HEK293 (cell line): ENCODE data around the gene SLC35F3.

ENCODE experiments used
- BCL11A ChIP-seq: fragments of 450-650 bp; formaldehyde crosslinking; IDR thresholded peaks from 2 replicates; pipeline ENCODE4 v1.5.1; 2016; ENCODE audit warnings: low read depth, missing biosample characterization, missing genetic modification characterization
- BCL6B ChIP-seq: fragments of 450-650 bp; formaldehyde crosslinking; IDR thresholded peaks from 2 replicates; pipeline ENCODE4 v1.5.1; 2017; ENCODE audit warnings: missing biosample characterization, missing genetic modification characterization
- EGR2 ChIP-seq: fragments of 450-650 bp; formaldehyde crosslinking; IDR thresholded peaks from 2 replicates; pipeline ENCODE4 v1.5.1; 2016; ENCODE audit warnings: low read depth, missing biosample characterization, missing genetic modification characterization
- GFI1B ChIP-seq: fragments of 450-650 bp; formaldehyde crosslinking; IDR thresholded peaks from 2 replicates; pipeline ENCODE4 v1.5.1; 2016; ENCODE audit warnings: missing biosample characterization, missing genetic modification characterization
- GLIS2 ChIP-seq: fragments of 450-650 bp; formaldehyde crosslinking; IDR thresholded peaks from 2 replicates; pipeline ENCODE4 v1.5.1; 2016; ENCODE audit warnings: missing biosample characterization, missing genetic modification characterization
- IKZF3 ChIP-seq: fragments of 450-650 bp; IDR thresholded peaks from 2 replicates; pipeline ENCODE4 v1.5.0; 2018; ENCODE audit warnings: missing biosample characterization, mild to moderate bottlenecking, missing genetic modification characterization, moderate library complexity
- KLF10 ChIP-seq: fragments of 450-650 bp; IDR thresholded peaks from 2 replicates; pipeline ENCODE4 v1.5.1; 2018; ENCODE audit warnings: missing biosample characterization, mild to moderate bottlenecking, missing genetic modification characterization
- MYNN ChIP-seq: fragments of 450-650 bp; formaldehyde crosslinking; IDR thresholded peaks from 2 replicates; pipeline ENCODE4 v1.5.1; 2016; ENCODE audit warnings: missing biosample characterization, missing genetic modification characterization, borderline replicate concordance
- PBX3 ChIP-seq: sonication (generic); formaldehyde crosslinking; IDR thresholded peaks from 2 replicates; pipeline ENCODE4 v1.8.1; 2022; ENCODE audit warnings: mild to moderate bottlenecking, moderate library complexity, missing genetic modification reagents
- PRDM4 ChIP-seq: fragments of 450-650 bp; formaldehyde crosslinking; IDR thresholded peaks from 2 replicates; pipeline ENCODE4 v1.5.1; 2017; ENCODE audit warnings: missing biosample characterization, missing genetic modification characterization
- SP2 ChIP-seq: fragments of 450-650 bp; formaldehyde crosslinking; IDR thresholded peaks from 2 replicates; pipeline ENCODE4 v1.5.1; 2016; ENCODE audit warnings: missing biosample characterization, missing genetic modification characterization
- YY1 ChIP-seq: fragments of 450-650 bp; formaldehyde crosslinking; IDR thresholded peaks from 2 replicates; pipeline ENCODE4 v1.5.1; 2018; ENCODE audit warnings: missing biosample characterization, missing genetic modification characterization
- ZBTB21 ChIP-seq: fragments of 450-650 bp; formaldehyde crosslinking; IDR thresholded peaks from 2 replicates; pipeline ENCODE4 v1.5.1; 2017; ENCODE audit warnings: missing biosample characterization, missing genetic modification characterization
- ZBTB48 ChIP-seq: fragments of 450-650 bp; formaldehyde crosslinking; IDR thresholded peaks from 2 replicates; pipeline ENCODE4 v1.5.1; 2016; ENCODE audit warnings: missing biosample characterization, missing genetic modification characterization
- ZBTB8A ChIP-seq: fragments of 450-650 bp; formaldehyde crosslinking; IDR thresholded peaks from 2 replicates; pipeline ENCODE4 v1.5.1; 2016; ENCODE audit warnings: missing biosample characterization, missing genetic modification characterization
- ZNF133 ChIP-seq: fragments of 450-650 bp; formaldehyde crosslinking; IDR thresholded peaks from 2 replicates; pipeline ENCODE4 v1.5.1; 2016; ENCODE audit warnings: missing biosample characterization, missing genetic modification characterization
- ZNF155 ChIP-seq: fragments of 450-650 bp; formaldehyde crosslinking; IDR thresholded peaks from 2 replicates; pipeline ENCODE4 v1.5.1; 2016; ENCODE audit warnings: missing biosample characterization, missing genetic modification characterization
- ZNF169 ChIP-seq: fragments of 450-650 bp; formaldehyde crosslinking; IDR thresholded peaks from 2 replicates; pipeline ENCODE4 v1.5.1; 2016; ENCODE audit warnings: missing biosample characterization, missing genetic modification characterization
- ZNF2 ChIP-seq: fragments of 450-650 bp; formaldehyde crosslinking; IDR thresholded peaks from 2 replicates; pipeline ENCODE4 v1.5.1; 2016; ENCODE audit warnings: missing biosample characterization, missing genetic modification characterization
- ZNF211 ChIP-seq: fragments of 450-650 bp; formaldehyde crosslinking; IDR thresholded peaks from 2 replicates; pipeline ENCODE4 v1.5.1; 2016; ENCODE audit warnings: low read depth, missing biosample characterization, missing genetic modification characterization
- ZNF223 ChIP-seq: fragments of 450-650 bp; formaldehyde crosslinking; IDR thresholded peaks from 2 replicates; pipeline ENCODE4 v1.5.1; 2016; ENCODE audit warnings: missing biosample characterization, missing genetic modification characterization
- ZNF302 ChIP-seq: fragments of 450-650 bp; formaldehyde crosslinking; IDR thresholded peaks from 2 replicates; pipeline ENCODE4 v1.5.1; 2016; ENCODE audit warnings: missing biosample characterization, missing genetic modification characterization, low read depth
- ZNF354C ChIP-seq: fragments of 450-650 bp; formaldehyde crosslinking; IDR thresholded peaks from 2 replicates; pipeline ENCODE4 v1.5.1; 2016; ENCODE audit warnings: missing biosample characterization, missing genetic modification characterization, low read depth, borderline replicate concordance
- ZNF398 ChIP-seq: fragments of 450-650 bp; formaldehyde crosslinking; IDR thresholded peaks from 2 replicates; pipeline ENCODE4 v1.5.1; 2017; ENCODE audit warnings: missing biosample characterization, missing genetic modification characterization
- ZNF404 ChIP-seq: fragments of 450-650 bp; formaldehyde crosslinking; IDR thresholded peaks from 2 replicates; pipeline ENCODE4 v1.5.1; 2017; ENCODE audit warnings: missing biosample characterization, missing genetic modification characterization
- ZNF473 ChIP-seq: fragments of 450-650 bp; formaldehyde crosslinking; IDR thresholded peaks from 2 replicates; pipeline ENCODE4 v1.5.1; 2017; ENCODE audit warnings: missing biosample characterization, missing genetic modification characterization
- ZNF48 ChIP-seq: fragments of 450-650 bp; formaldehyde crosslinking; IDR thresholded peaks from 2 replicates; pipeline ENCODE4 v1.5.1; 2016; ENCODE audit warnings: missing biosample characterization, missing genetic modification characterization
- ZNF488 ChIP-seq: fragments of 450-650 bp; formaldehyde crosslinking; IDR thresholded peaks from 2 replicates; pipeline ENCODE4 v1.5.1; 2016; ENCODE audit warnings: missing biosample characterization, missing genetic modification characterization
- ZNF530 ChIP-seq: fragments of 450-650 bp; formaldehyde crosslinking; IDR thresholded peaks from 2 replicates; pipeline ENCODE4 v1.5.1; 2016; ENCODE audit warnings: low read depth, missing biosample characterization, missing genetic modification characterization
- ZNF580 ChIP-seq: fragments of 450-650 bp; formaldehyde crosslinking; IDR thresholded peaks from 2 replicates; pipeline ENCODE4 v1.5.1; 2016; ENCODE audit warnings: missing biosample characterization, missing genetic modification characterization
- ZNF621 ChIP-seq: fragments of 450-650 bp; formaldehyde crosslinking; IDR thresholded peaks from 2 replicates; pipeline ENCODE4 v1.5.1; 2017; ENCODE audit warnings: missing biosample characterization, missing genetic modification characterization
- ZNF670 ChIP-seq: fragments of 450-650 bp; formaldehyde crosslinking; IDR thresholded peaks from 2 replicates; pipeline ENCODE4 v1.5.1; 2016; ENCODE audit warnings: missing biosample characterization, missing genetic modification characterization, low read depth
- ZNF701 ChIP-seq: fragments of 450-650 bp; formaldehyde crosslinking; IDR thresholded peaks from 2 replicates; pipeline ENCODE4 v1.5.1; 2016; ENCODE audit warnings: missing biosample characterization, missing genetic modification characterization
- ZNF785 ChIP-seq: fragments of 450-650 bp; formaldehyde crosslinking; IDR thresholded peaks from 2 replicates; pipeline ENCODE4 v1.5.1; 2016; ENCODE audit warnings: missing biosample characterization, missing genetic modification characterization

SLC35F3 gene

GRCh38 chr1:234309598-234310459, 405.4 kb downstream of the SLC35F3 start (continued):
- TF ChIP-seq ZNF398 (tag by site-specific recombination) (no peak), ZNF701 (tag by site-specific recombination) (no peak), ZNF354C (tag by site-specific recombination) (no peak), ZBTB21 (peak; percentile 73), PBX3 (CRISPR knock-in tag) (no peak), ZBTB48 (no peak), ZNF530 (tag by site-specific recombination) (no peak), PRDM4 (no peak), ZNF580 (no peak), SP2 (no peak), ZNF133 (tag by site-specific recombination) (no peak), ZNF48 (tag by site-specific recombination) (no peak), ZNF155 (tag by site-specific recombination) (no peak), YY1 (no peak; the same call in 1 of the 2 replicates), ZNF404 (tag by site-specific recombination) (no peak), MYNN (tag by site-specific recombination) (no peak), ZNF223 (tag by site-specific recombination) (no peak), EGR2 (tag by site-specific recombination) (0 out of 2 replicates have a peak, but pooled peaks have one; percentile 18), GLIS2 (no peak), ZNF302 (tag by site-specific recombination) (no peak), ZBTB8A (tag by site-specific recombination) (no peak), BCL6B (tag by site-specific recombination) (no peak), ZNF488 (tag by site-specific recombination) (no peak), ZNF670 (tag by site-specific recombination) (no peak), GFI1B (tag by site-specific recombination) (no peak), ZNF785 (tag by site-specific recombination) (no peak), ZNF473 (tag by site-specific recombination) (no peak), KLF10 (no peak), BCL11A (tag by site-specific recombination) (no peak), ZNF211 (no peak), ZNF2 (0 out of 2 replicates have a peak, but pooled peaks have one; percentile 60), IKZF3 (tag by site-specific recombination) (no peak), ZNF621 (no peak), ZNF169 (tag by site-specific recombination) (no peak)
